ENCODE measurements around the gene TMF1.

DNA sequence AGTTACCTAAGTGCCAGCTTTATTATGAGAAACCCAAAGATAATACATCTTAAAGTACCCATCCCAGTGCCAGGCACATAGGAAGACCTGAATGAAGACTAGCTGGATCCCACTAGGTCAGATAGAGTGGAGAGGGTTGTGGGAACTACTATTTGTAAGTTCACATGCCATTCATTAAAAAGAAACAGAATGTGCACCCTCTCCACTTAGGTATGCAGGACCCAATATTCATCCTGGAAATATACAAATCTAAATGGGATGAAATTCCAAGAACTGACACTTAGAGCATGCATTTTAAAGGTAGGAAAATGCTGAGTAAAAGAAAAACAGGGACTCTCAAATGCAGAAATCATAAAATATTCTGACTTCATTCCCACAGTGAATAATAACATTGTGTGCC is 53.0 kb downstream of the TMF1 start:
- TF ChIP-seq, protein P1, sequence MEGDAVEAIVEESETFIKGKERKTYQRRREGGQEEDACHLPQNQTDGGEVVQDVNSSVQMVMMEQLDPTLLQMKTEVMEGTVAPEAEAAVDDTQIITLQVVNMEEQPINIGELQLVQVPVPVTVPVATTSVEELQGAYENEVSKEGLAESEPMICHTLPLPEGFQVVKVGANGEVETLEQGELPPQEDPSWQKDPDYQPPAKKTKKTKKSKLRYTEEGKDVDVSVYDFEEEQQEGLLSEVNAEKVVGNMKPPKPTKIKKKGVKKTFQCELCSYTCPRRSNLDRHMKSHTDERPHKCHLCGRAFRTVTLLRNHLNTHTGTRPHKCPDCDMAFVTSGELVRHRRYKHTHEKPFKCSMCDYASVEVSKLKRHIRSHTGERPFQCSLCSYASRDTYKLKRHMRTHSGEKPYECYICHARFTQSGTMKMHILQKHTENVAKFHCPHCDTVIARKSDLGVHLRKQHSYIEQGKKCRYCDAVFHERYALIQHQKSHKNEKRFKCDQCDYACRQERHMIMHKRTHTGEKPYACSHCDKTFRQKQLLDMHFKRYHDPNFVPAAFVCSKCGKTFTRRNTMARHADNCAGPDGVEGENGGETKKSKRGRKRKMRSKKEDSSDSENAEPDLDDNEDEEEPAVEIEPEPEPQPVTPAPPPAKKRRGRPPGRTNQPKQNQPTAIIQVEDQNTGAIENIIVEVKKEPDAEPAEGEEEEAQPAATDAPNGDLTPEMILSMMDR (IDR thresholded peaks at IDR 0.05): no peak
- no peak for TF ChIP-seq POLR2A (IDR thresholded peaks at IDR 0.05)
